HFF-Myc (cell line): Measurements from ENCODE around the gene HCFC2.
A peak's percentile ranks its signal among the peaks of the same experiment; 100 is the strongest.
"Not testable (repeated sequence)": the region's sequence is repeated elsewhere in the genome, so short reads cannot be mapped to it uniquely, and the experiment has no call there.

Experiments used
- DNase-seq: peaks from one replicate; pipeline ENCODE4 v3.0.0-alpha.2; 2011; ENCODE audit warnings: low read depth; ENCODE audit errors: extremely low read depth
- H3K4me3 ChIP-seq: replicated peaks from 2 replicates; pipeline ENCODE4 v1.5.1; 2011; ENCODE audit warnings: low read depth, mild to moderate bottlenecking, control low read depth, low read length
- TF ChIP-seq, protein P1 (sequence below): IDR thresholded peaks from 2 replicates; pipeline ENCODE4 v1.5.1; 2012; ENCODE audit warnings: mild to moderate bottlenecking, low read depth, low read length, control low read depth; ENCODE audit errors: missing control alignments

Gene HCFC2

DNA sequence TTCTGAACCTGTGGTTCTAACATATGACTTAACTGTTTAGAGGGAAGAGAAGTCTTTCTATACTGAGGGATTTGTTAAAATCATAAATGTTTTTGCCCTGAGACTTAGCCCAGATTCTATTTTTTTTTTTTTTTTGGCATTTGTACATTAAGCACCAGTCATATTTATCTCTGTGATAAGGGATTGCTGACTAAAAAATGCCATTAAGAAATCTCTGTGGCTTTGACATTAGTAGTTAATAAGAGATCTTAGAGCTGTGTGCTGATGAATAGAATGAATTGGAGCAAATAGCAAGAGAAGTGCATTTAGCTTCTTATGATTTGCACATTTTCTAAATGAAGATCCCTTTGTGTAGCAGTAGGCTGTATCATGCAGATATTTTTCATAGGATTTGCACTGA, 41.1 kb downstream of the HCFC2 start:
- no peak for DNase-seq
- H3K4me3 ChIP-seq = no peak overlapping the region
- TF ChIP-seq, protein P1, sequence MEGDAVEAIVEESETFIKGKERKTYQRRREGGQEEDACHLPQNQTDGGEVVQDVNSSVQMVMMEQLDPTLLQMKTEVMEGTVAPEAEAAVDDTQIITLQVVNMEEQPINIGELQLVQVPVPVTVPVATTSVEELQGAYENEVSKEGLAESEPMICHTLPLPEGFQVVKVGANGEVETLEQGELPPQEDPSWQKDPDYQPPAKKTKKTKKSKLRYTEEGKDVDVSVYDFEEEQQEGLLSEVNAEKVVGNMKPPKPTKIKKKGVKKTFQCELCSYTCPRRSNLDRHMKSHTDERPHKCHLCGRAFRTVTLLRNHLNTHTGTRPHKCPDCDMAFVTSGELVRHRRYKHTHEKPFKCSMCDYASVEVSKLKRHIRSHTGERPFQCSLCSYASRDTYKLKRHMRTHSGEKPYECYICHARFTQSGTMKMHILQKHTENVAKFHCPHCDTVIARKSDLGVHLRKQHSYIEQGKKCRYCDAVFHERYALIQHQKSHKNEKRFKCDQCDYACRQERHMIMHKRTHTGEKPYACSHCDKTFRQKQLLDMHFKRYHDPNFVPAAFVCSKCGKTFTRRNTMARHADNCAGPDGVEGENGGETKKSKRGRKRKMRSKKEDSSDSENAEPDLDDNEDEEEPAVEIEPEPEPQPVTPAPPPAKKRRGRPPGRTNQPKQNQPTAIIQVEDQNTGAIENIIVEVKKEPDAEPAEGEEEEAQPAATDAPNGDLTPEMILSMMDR = no peak

DNA sequence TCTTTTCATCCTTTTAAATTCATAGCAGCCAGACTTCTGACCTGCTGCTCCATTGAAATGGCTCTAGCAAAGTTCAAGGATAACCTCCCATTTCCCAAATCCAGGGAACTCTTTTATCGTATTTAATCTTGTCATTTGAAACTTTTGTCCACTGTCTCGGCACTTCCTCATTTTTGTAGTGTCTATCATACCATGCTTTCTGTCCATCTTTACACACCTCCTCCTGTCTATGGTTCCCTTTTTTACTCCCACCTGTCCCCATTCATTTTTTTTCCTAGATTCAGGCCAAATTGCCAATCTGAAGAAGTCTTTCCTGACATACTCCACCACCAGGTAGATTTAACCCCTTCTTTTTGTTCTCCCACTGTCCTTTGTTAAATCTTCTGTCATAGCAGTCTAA, 42.6 kb downstream of the HCFC2 start:
- no peak overlapping the region for H3K4me3 ChIP-seq
- TF ChIP-seq, protein P1 = no peak
- no peak for DNase-seq

DNA sequence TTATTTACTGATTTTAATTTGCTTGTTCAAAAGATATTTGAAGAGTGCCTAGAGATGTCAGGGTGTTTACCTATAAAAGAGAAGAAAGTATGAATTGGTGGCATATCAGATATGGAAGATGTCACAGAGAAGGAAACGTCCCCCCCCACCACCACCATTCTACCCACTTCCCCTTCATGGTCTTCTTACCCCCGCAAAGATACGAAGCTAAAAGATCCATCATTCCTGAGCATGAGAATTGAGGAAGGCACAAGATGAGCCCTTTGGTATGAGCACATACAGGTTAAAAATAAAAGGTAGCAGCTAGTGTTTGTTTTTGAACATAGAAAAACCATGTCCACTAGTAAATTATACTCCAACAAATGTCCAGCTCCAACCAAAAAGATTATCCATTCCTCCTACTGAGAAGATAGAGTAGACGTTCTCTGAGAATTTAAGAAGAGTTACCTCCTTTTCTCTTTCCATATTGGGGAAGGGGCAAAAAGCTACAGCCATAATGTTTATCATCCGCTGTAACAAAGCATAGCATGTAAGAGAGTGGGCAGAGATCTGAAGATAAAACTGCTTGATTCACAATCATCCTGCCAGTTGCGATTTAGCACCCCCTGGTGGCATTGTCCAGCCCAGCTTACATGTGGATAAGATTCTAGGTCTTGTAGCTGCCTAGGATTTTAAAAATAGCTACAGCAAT, 44.6 kb downstream of the HCFC2 start:
- no peak overlapping the region for H3K4me3 ChIP-seq
- DNase-seq = peak; percentile 75
- TF ChIP-seq, protein P1 = peak; percentile 96

DNA sequence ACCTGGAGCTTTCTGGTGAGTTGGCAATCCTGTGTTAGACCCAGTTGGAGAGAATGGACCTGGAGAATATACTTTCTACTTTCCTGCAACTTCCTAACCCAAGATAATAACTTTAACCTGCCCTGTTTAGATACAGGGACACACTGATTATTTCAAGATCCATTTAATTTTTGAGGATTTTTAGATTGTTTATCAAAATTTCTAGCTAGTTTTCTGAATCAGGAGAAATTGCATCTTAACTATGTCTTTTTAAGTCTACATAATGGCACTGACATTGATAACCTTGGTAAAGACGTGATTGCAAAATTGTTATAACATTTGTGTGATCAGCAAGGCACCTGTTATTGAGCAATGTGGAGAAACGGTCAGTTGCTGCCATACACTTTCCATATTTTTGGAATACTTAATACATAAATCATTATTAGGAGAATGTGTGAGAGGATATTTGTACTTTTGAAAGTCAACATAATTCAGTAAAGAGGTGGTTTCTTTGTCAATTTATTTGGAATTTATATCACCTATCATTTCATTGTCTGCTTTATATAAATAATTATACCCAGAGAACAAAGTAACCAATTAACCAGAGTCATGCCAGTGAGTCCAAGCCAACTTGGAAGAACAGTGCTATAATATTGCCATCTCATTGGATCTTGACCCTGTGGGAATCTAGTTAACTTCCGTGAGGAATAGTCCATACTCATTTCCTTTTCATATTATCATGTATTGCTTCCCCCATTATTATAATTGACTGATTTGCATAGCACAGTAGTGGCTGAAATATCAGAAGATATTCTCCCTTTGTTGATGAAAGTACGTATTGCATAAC, 45.3 kb downstream of the HCFC2 start:
- TF ChIP-seq, protein P1 = no peak
- DNase-seq = no peak
- H3K4me3 ChIP-seq = no peak overlapping the region

DNA sequence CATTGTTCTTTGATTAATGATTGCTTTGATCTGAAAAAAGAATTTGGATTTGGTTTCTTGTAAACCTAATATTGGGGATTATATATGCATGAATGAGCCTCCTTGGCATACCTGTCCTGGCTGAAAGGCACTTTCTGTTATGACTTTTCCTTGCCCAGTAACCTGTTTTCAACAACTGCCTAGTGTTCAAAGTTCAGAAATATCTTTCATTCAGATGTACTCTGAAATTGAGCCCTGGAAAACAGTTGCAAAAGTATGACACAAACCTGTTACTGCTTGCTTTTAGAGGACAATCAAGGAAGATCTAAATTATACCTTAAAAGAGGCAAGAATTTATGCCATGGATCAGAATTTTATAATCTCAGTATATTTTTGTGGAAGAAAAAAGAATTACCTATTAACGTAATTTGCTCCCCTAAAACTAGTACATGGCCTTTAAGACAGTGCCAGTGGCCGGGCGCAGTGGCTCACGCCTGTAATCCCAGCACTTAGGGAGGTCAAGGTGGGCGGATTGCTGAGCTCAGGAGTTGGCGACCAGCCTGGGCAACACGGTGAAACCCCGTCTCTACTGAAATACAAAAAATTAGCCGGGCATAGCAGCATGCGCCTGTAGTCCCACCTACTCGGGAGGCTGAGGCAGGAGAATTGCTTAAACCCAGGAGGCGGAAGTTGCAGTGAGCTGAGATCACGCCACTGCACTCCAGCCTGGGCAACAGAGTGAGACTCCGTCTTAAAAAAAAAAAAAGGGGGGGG, 50.7 kb downstream of the HCFC2 start:
- not testable (repeated sequence) for H3K4me3 ChIP-seq, DNase-seq

DNA sequence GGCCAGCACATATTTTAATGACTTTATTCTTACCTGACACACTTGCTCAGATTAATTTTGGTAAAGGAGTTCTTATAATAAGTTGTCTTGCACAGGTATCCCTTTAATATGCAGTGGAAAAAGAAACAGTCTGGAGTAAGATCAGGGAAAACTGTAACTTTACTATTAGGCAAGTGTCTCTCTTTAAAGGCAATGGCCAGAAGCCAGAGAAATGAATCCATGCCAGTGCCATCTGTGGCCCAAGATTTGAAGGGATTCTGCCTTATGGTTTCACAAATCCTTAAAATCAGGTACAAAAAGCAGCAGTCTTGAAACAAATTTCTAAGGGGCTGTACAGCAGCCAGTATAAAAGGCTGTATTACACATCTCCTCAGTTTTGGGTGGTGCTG, 51.2 kb downstream of the HCFC2 start:
- no peak overlapping the region for H3K4me3 ChIP-seq
- DNase-seq = no peak
- TF ChIP-seq, protein P1 = no peak

DNA sequence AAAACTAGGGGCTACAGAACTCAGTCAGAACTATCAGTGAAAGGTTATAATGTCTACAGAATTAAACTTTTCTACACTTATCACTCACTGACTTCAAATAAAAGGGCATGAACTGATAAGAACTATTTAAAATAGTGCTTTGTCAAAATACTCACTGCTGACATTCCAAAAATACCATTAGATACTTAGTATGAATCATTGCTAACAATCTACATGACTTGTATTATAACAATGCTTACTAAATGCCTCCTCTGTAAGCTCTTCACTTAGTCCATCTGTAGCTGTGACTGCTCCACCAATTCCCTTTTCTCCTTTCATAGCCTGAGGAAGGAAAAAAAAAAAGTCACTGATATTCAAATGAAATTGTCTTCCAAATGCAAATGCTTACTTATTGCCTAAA, 56.7 kb downstream of the HCFC2 start:
- TF ChIP-seq, protein P1 = no peak
- no peak for DNase-seq
- H3K4me3 ChIP-seq = no peak overlapping the region
